ENCODE results near the gene DAPK1. TPM values are rescaled to one million over a fixed set of nuclear protein-coding genes. Genes with fewer than 3 reads are reported as not detected.

DAPK1 gene
- total and polyA plus RNA-seq, 8 donors: 78.2 to 242 (median 215) TPM

- intact Hi-C loops (cut with DNase I): no loop called here
- ATAC-seq: peak; percentile 54
Observed at GRCh38 chr9:87678650-87679355, 181.1 kb downstream of the DAPK1 start.

GRCh38 chr9:87681271-87682061 is 183.8 kb downstream of the DAPK1 start:
- DNase-seq: no peak
- Histone ChIP-seq H3K4me1 (peaks cover 8 to 27% of the 10 kb centered on the region in 2 donors), H3K36me3 (peaks cover 0 to 26% of the 10 kb centered on the region in 2 donors), H3K27ac (no peak overlapping the region), H3K27me3 (no peaks in the 10 kb centered on the region), H3K9me3 (no peaks in the 10 kb centered on the region), H3K4me3 (no peak overlapping the region)
- no peak for TF ChIP-seq CTCF (IDR thresholded peaks at IDR 0.05)
- intact Hi-C loops (cut with DNase I): loop anchor here in 1 of 2 donors (10.0 kb wide), 1 partner anchor 133 kb away; no protein-coding TSS in a partner anchor
- ATAC-seq: no peak

More at GRCh38 chr9:87678650-87679355, 181.1 kb downstream of the DAPK1 start:
- peak in 2 of 4 donors; percentile 60 to 79 for DNase-seq
- Histone ChIP-seq H3K27ac (no peak overlapping the region), H3K4me3 (no peak overlapping the region), H3K27me3 (no peaks in the 10 kb centered on the region), H3K4me1 (peaks cover 0 to 10% of the 10 kb centered on the region in 2 donors), H3K9me3 (no peaks in the 10 kb centered on the region), H3K36me3 (peaks cover 0 to 19% of the 10 kb centered on the region in 2 donors)
- TF ChIP-seq CTCF (IDR thresholded peaks at IDR 0.05): peak; percentile 69 to 82

DNA sequence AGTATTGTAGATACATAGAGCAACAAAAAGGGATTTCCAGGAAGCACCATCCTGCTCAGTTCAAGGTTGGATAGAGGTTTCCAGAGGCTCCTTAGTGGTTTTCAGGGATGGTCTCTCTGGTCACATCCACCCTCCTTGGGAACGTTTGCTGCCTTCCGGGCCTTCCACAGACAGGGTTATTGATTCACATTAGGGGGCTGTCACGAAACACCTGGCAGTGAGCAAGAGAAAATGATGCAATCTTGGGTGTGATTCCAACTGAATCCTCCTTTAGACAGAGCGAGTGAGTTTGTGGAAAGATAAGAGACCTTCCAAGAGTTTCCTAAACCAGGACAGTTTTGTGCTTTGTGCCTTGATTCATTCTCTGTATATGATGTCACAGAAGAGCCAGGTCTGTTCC is 184.4 kb downstream of the DAPK1 start:
- H3K27ac ChIP-seq: no peak overlapping the region
- H3K36me3 ChIP-seq: peaks cover 0 to 30% of the 10 kb centered on the region in 2 donors
- TF ChIP-seq CTCF (IDR thresholded peaks at IDR 0.05): no peak
- H3K27me3 ChIP-seq: no peaks in the 10 kb centered on the region
- no peak overlapping the region for H3K4me3 ChIP-seq
- H3K4me1 ChIP-seq: peaks cover 8 to 21% of the 10 kb centered on the region in 2 donors
- ATAC-seq (no peak), DNase-seq (no peak)
- H3K9me3 ChIP-seq: no peaks in the 10 kb centered on the region
- intact Hi-C loops (cut with DNase I): loop anchor here in 1 of 2 donors (10.0 kb wide), 1 partner anchor 133 kb away; no protein-coding TSS in a partner anchor

DNA sequence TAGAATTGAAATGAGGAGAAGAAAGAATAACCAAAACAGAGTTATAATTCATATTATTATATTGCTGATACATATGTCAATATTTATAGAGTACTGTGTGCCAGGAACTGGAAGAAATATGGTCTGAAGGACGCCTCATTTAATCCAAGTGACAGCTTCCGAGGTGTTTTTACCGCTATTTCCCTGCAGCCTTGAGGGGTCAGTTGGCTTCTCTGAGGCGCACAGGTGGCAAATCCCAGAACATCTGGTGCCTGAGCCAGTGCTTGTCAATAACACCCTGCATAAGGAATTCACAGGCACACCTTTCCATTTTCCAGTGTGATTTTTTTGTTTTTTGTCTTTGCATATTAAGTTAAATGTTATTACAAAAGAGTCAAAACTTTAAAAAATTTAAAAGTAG is 185.0 kb downstream of the DAPK1 start:
- Histone ChIP-seq H3K27ac (no peak overlapping the region), H3K4me1 (peaks cover 8 to 19% of the 10 kb centered on the region in 2 donors), H3K27me3 (no peaks in the 10 kb centered on the region), H3K9me3 (no peaks in the 10 kb centered on the region), H3K4me3 (no peak overlapping the region), H3K36me3 (peaks cover 0 to 30% of the 10 kb centered on the region in 2 donors)
- no peak for TF ChIP-seq CTCF (IDR thresholded peaks at IDR 0.05)
- ATAC-seq (no peak), DNase-seq (no peak)
- intact Hi-C loops (cut with DNase I): loop anchor here in 1 of 2 donors (10.0 kb wide), 1 partner anchor 132 kb away; no protein-coding TSS in a partner anchor
